Activated naive CD8-positive, alpha-beta T cell treated with anti-CD3 and anti-CD28 coated beads for 36 hours (primary cell): ENCODE measurements around the gene PRKCH. TPM values are rescaled to one million over a fixed set of nuclear protein-coding genes. Genes with fewer than 3 reads are reported as not detected.

ENCODE experiments used
- DNase-seq: peaks from one replicate; pipeline ENCODE4 v3.0.0; 2021
- H3K27ac Mint-ChIP-seq: one replicate; pipeline ENCODE4 v1.8.0; 2022; ENCODE audit warnings: mild to moderate bottlenecking, moderate library complexity, mixed read lengths
- H3K27me3 Mint-ChIP-seq: one replicate; pipeline ENCODE4 v1.8.0; 2022; ENCODE audit warnings: mild to moderate bottlenecking, mixed read lengths
- H3K36me3 Mint-ChIP-seq: one replicate; pipeline ENCODE4 v1.8.0; 2021; ENCODE audit warnings: mild to moderate bottlenecking, mixed read lengths
- H3K4me1 Mint-ChIP-seq: one replicate; pipeline ENCODE4 v1.8.0; 2021; ENCODE audit warnings: mixed read lengths
- H3K4me3 Mint-ChIP-seq: one replicate; pipeline ENCODE4 v1.8.0; 2022; ENCODE audit warnings: mild to moderate bottlenecking, moderate library complexity, mixed read lengths
- H3K9me3 Mint-ChIP-seq: one replicate; pipeline ENCODE4 v1.8.0; 2022; ENCODE audit warnings: mixed read lengths
- total RNA-seq, 2 experiments: library from RNA; stranded (reverse); gene quantifications; one replicate each; pipeline ENCODE4 v1.2.3, GENCODE V29; 2021

The PRKCH gene
- total RNA-seq, 2 experiments from 2014 or later: 176 to 177 TPM

DNA sequence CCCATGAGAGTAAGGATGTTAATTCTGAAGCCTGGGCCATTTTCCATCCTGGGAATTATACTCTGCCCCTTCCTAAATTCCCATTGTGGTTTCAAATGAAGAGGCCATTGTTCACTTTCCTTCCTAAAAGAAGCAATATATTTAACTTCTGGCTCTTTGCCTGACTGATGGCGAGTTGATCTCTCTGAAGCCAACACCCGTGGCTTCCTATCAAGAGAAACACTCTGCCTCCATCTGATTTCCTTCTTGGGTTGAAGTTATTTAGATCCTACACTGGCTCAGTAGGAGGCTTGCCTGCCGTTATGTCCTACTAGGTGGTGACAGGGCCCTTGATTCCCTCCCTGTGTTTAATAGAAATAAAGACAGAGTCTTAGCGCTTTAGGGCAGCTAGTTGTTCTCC, 97.4 kb downstream of the PRKCH start:
- Mint-ChIP-seq H3K27ac (peak overlapping the region; percentile 94), H3K27me3 (no peaks in the 10 kb centered on the region), H3K36me3 (peaks cover 52% of the 10 kb centered on the region), H3K9me3 (peaks cover 4% of the 10 kb centered on the region), H3K4me1 (peaks cover 82% of the 10 kb centered on the region), H3K4me3 (no peak overlapping the region)
- DNase-seq: no peak

DNA sequence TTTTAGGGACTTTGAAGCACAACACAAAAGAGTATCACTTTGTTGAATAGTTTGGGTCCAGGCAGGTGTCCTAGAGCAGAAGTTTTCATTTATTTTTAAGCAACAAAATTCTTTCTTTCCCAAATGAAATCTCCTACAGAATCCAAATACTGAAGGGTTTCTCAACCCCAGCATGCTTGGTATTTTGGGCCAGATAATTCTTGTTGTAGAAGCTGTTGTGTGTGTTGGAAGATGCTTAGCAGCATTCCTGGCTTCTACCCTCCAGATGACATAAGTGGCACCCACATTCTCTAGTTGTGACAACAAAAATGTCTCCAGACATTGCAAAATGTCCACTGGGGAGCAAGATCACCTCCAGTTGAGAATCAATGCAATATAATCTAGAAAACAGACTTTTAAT, 97.8 kb downstream of the PRKCH start:
- Mint-ChIP-seq H3K9me3 (peaks cover 7% of the 10 kb centered on the region), H3K27me3 (no peaks in the 10 kb centered on the region), H3K4me1 (peaks cover 87% of the 10 kb centered on the region), H3K36me3 (peaks cover 57% of the 10 kb centered on the region), H3K4me3 (no peak overlapping the region), H3K27ac (peak overlapping the region; percentile 94)
- DNase-seq: no peak

DNA sequence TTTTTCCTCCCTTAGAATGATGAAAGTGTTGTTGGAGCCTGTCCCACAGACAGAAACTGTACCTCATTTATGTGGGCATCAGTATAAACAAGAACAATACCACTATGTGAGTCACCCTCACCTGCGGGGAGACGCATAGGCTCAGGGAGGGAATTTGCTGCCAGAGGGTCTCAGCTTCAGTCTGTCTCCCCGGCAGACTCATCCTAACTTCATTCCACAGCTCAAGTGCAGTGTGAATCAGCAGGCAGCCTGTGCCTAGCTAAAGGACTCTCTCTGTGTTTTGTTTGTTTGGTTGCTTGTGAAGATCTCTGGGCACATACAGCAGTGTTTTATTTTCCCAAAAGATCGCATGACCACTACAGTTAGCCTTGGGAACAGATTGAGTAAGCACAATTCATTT, 98.9 kb downstream of the PRKCH start:
- DNase-seq: peak; percentile 41
- Mint-ChIP-seq H3K4me1 (peaks cover 92% of the 10 kb centered on the region), H3K9me3 (peaks cover 13% of the 10 kb centered on the region), H3K36me3 (peaks cover 68% of the 10 kb centered on the region), H3K27me3 (no peaks in the 10 kb centered on the region), H3K4me3 (peak overlapping the region; percentile 46), H3K27ac (peak overlapping the region; percentile 94)

DNA sequence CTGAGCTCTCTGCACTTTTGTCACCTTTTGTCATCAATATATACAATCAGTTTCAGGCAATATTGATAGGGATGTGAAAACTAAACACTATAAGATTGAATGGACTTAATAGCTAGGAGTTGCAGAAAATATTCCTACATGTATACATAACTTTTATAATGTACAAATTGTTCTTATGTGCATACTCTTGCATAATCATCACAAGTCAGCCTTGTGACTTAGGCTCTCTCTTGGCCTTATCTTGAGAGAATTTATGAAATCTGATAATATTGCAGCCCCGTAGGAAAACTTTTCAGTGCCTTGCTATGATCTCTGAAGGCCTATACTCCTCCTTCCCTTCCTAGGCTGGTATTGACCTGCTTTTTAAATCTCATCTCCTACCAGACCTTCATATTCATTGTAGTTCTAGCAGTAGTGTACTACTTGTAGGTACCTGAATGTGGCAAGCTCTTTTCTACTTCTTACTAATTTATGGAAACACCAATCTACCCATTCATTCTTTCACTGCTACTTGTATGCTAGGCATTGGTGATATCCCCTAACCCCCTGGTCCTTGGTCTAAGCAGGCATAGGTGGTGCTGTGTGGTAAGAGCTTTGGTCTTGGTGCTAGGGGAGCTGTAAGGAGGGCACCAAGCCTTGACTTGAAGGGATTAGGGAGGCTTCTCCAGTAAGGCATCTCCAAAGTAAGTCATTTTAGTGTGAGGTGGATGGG, 100.0 kb downstream of the PRKCH start:
- Mint-ChIP-seq H3K9me3 (peaks cover 22% of the 10 kb centered on the region), H3K36me3 (peaks cover 70% of the 10 kb centered on the region), H3K4me1 (peaks cover 93% of the 10 kb centered on the region), H3K27me3 (no peaks in the 10 kb centered on the region), H3K27ac (peak overlapping the region; percentile 94), H3K4me3 (no peak overlapping the region)
- DNase-seq: no peak

DNA sequence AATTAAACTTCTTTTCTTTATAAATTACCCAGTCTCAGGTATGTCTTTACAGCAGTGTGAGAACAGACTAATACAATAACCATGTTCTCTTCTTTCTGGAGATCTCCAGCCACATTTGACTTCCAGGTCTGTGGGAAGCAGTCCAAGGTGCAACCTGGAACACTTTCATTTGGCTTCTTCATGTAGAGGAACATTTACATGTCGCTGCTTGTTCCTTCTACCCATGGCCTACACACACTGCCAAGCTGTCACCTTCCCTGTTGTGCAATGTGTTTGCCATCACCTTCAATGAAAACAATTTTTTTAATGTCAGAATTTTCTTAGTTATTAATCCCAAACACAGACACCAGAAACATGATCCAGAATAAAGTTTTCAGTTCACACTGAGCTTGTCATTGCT, 104.7 kb downstream of the PRKCH start:
- H3K27ac Mint-ChIP-seq: peak overlapping the region; percentile 78
- H3K36me3 Mint-ChIP-seq: peaks cover 68% of the 10 kb centered on the region
- H3K4me1 Mint-ChIP-seq: peaks cover 87% of the 10 kb centered on the region
- DNase-seq: no peak
- H3K4me3 Mint-ChIP-seq: no peak overlapping the region
- peaks cover 25% of the 10 kb centered on the region for H3K9me3 Mint-ChIP-seq
- no peaks in the 10 kb centered on the region for H3K27me3 Mint-ChIP-seq

DNA sequence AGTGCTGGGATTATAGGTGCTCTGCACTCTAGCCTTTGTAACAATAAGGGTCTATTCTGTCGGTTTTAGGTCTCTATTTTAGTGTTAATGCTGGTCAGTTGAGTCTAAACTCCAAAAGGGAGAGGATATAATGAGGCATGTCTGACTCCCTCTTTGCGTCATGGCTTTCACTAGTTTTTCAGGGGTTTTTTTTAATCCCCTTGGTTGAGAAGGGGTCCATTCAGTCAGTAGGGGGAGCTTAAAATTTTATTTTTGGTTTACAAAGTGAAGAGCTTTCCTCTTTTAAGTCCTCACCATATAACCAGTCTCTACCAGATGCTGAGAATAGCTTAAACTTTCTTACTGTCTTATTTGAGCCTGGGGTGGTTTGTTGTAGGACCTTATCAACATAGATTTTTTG, 106.9 kb downstream of the PRKCH start:
- Mint-ChIP-seq H3K4me3 (no peak overlapping the region), H3K27ac (peak overlapping the region; percentile 83), H3K4me1 (peaks cover 84% of the 10 kb centered on the region), H3K36me3 (peaks cover 63% of the 10 kb centered on the region), H3K27me3 (no peaks in the 10 kb centered on the region), H3K9me3 (peaks cover 27% of the 10 kb centered on the region)
- no peak for DNase-seq

DNA sequence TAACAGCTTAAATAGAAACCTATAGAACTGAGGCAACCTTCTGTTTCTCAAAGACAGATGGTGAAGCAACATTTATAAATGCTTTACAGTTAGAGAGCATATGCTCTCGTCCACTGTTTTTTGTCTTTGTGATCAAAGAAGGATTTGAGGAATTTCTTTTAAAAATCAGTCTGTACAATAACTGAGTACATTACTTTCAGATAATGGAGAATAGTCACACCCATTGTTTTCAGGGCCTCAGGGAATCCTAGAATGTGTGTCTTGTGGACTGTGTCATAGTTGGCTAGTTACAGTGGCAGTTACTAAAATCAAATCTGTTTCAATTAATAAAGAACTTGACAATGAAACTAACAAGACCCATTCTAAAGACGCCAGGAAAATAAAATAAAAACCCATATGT, 107.9 kb downstream of the PRKCH start:
- Mint-ChIP-seq H3K36me3 (peaks cover 60% of the 10 kb centered on the region), H3K4me3 (no peak overlapping the region), H3K27ac (peak overlapping the region; percentile 82), H3K9me3 (peaks cover 20% of the 10 kb centered on the region), H3K4me1 (peaks cover 84% of the 10 kb centered on the region), H3K27me3 (no peaks in the 10 kb centered on the region)
- no peak for DNase-seq

DNA sequence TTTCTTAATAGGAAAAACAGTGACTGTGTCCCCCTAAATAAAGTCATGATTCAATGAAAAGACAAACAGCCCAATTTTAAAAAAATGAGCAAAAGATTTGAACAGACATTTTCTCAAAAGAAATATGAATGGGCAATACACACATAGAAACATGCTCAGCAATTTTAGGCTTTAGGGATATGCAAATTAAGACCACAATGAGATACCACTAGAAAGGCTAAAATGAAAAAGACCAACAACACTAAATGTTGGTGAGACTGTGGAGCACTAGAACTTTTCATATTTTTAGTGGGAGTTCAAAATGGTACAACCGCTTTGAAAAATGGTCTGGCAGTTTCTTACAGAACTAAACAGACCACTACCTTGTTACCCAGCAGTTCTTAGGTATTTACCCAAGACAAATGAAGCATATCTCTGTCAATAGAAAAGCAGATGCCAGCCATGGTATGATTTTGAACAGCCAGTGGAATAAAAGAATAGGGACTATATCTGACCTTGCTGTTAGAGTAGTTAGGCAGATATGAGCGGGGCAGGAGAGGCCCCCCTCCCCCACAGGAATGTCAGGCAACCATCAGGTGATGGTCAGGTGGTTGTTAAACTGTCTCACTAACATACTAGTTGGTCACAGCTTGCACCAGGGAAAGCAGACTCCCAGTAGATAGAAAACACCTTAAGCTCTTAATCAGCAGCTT, 108.8 kb downstream of the PRKCH start:
- H3K36me3 Mint-ChIP-seq: peaks cover 60% of the 10 kb centered on the region

DNA sequence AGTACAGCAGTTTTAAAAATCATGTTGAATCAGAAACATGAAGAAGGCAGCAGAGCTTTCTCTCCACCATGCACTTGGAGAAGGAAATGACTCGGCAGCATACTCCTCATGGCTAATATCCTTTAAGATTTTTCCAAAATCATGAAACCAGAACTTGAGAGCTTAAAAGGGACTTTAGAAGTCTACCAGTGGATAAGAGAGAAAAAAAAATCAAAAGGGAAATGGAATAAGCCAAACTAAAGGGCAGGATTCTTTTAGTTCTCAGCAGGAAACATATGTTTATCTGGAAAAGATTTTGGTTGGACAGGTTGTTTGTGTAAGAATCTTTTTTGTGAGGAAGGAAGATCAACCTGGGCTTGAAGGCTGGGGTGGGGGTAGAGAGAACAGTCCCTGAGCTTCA, 111.8 kb downstream of the PRKCH start:
- Mint-ChIP-seq H3K36me3 (peaks cover 54% of the 10 kb centered on the region), H3K27me3 (no peaks in the 10 kb centered on the region), H3K4me1 (peaks cover 91% of the 10 kb centered on the region), H3K9me3 (peaks cover 9% of the 10 kb centered on the region), H3K27ac (peak overlapping the region; percentile 85), H3K4me3 (peak overlapping the region; percentile 24)
- DNase-seq: no peak

More for the DNA sequence above, 108.8 kb downstream of the PRKCH start:
- Mint-ChIP-seq H3K4me3 (no peak overlapping the region), H3K4me1 (peaks cover 90% of the 10 kb centered on the region), H3K27ac (peak overlapping the region; percentile 72), H3K27me3 (no peaks in the 10 kb centered on the region), H3K9me3 (peaks cover 18% of the 10 kb centered on the region)
- DNase-seq: no peak

DNA sequence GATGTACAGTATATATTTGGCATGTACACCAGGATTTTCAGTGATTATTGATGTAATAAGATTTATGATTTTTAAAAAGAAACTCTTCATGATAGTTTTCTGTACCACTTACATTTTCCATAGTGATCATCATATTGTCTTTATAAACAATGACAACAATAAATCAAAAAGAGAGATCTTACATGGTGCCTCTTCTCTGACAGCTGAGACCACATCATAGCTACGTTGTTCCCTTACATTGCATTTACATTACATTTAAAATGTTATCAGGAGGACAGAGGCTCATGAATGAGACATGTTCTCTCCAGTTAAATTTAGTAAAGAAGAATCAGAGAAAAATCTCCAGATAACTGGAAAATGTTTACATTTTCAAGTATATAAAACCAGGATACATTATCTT, 112.4 kb downstream of the PRKCH start:
- no peaks in the 10 kb centered on the region for H3K27me3 Mint-ChIP-seq
- peaks cover 91% of the 10 kb centered on the region for H3K4me1 Mint-ChIP-seq
- no peak for DNase-seq
- H3K27ac Mint-ChIP-seq: peak overlapping the region; percentile 85
- peaks cover 9% of the 10 kb centered on the region for H3K9me3 Mint-ChIP-seq
- peaks cover 59% of the 10 kb centered on the region for H3K36me3 Mint-ChIP-seq
- H3K4me3 Mint-ChIP-seq: no peak overlapping the region

DNA sequence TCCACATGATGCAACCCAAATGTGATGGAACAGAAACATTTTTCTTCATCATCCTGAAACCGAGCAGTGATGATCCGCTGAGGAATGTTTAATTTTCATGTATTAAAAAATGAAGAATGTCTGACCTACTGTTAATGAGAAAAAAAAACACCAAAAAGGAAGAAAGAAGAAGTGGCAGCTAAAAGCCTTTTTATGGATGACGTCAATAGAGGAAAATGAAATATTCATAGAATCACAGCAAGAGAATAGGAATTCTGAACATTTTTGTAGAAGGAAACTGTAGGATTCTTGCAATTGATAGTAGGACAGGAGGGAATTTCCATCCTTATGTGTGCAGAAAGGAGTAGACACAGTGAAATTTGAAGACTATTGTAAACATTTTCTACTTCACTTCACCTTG, 112.9 kb downstream of the PRKCH start:
- Mint-ChIP-seq H3K36me3 (peaks cover 58% of the 10 kb centered on the region), H3K4me1 (peaks cover 91% of the 10 kb centered on the region), H3K9me3 (peaks cover 9% of the 10 kb centered on the region), H3K4me3 (peak overlapping the region; percentile 5), H3K27ac (peak overlapping the region; percentile 85), H3K27me3 (no peaks in the 10 kb centered on the region)
- no peak for DNase-seq

DNA sequence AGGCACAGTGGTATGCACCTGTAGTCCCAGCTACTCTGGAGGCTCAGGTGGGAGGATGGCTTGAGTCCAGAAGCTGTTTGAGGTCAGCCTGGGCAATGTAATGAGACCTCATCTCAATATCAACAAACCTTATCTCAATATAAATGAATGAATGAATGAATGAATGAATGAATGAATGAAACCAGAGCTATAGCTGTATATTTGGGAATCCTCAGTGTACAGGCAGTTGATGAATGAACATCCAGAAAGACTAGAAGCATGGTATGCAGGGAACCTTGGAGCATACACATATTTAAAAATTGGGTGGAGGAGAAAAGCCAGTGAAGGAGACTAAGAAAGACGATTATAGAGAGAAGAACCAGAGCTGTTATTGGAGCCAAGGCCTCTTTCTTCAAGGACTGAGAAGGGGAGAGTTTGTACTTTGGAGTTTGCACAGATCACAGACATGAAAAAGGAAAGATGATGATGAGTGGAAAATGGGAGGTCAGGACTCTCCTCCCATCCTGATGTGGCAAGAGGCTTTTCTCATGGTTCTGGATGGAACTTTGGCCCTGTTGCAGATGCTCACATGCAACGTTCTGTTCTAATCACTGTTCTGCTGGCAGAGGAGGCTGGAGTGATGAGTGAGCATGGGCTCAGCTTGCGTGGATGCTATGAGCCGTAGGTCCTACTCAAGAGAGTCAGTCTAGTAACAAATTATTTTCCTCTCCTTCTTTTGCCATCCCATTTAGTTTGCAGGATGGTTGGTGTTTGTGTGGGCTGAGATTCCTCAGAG, 114.4 kb downstream of the PRKCH start:
- no peaks in the 10 kb centered on the region for H3K27me3 Mint-ChIP-seq
- no peak for DNase-seq
- H3K36me3 Mint-ChIP-seq: peaks cover 60% of the 10 kb centered on the region
- peaks cover 93% of the 10 kb centered on the region for H3K4me1 Mint-ChIP-seq
- no peak overlapping the region for H3K4me3 Mint-ChIP-seq
- peak overlapping the region; percentile 85 for H3K27ac Mint-ChIP-seq
- H3K9me3 Mint-ChIP-seq: peaks cover 9% of the 10 kb centered on the region

DNA sequence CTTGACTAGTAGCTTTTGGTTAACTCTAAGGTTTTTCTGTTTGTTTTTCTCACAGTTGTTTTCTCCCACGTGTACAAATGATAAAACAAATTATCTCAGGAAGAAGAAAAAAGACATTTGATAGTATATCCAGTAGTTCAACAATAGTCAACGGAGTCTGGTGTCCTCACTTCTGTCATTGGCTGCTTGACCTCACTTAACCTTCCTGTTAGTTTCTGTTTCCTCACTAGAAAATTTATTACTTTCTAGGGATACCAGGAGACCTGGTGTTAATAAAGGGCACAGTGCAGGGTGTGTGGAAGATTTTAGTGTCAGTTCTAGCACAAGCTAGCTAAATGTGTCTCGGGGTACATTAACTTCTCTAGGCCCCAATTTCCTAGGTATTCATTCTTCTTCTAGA, 116.0 kb downstream of the PRKCH start:
- Mint-ChIP-seq H3K4me1 (peaks cover 89% of the 10 kb centered on the region), H3K9me3 (peaks cover 2% of the 10 kb centered on the region), H3K36me3 (peaks cover 51% of the 10 kb centered on the region), H3K4me3 (peak overlapping the region; percentile 27), H3K27ac (peak overlapping the region; percentile 96), H3K27me3 (no peaks in the 10 kb centered on the region)
- no peak for DNase-seq

DNA sequence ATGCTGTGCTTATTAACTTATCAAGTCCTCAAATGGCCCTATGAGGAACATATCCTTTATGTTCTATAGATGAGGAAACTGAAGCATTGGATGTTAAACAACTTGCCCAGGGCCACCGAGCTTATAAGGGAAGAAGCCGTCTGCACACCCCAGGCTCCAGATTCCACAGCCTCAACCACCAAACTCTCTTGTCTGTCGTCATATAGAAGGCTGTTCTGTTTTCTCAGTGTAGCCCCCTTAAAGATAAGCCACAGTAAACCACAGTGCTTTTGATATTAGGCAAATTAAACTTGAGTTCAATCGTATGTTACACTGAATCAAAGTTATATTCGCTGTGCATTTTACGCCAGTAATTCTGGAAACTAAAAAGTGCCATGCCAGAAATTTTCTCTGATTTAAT, 116.7 kb downstream of the PRKCH start:
- Mint-ChIP-seq H3K4me3 (peak overlapping the region; percentile 72), H3K36me3 (peaks cover 50% of the 10 kb centered on the region)

DNA sequence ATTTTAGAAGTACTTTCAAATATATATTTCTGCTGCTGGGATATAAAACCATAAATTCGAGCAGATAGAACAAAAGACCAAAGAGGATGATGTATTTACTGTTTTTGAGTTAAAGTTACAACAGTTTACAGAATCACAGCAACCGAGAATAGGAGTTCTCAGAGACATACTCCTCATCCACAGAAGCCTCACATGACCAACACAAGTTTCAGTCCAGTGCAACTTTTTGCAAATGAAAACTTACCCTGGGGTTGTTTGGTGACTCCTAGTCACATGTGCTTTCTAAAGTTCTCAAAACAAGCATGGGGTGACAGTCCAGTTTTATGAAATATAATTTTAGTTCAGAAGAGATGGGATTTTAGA, 117.1 kb downstream of the PRKCH start:
- peaks cover 89% of the 10 kb centered on the region for H3K4me1 Mint-ChIP-seq
- H3K4me3 Mint-ChIP-seq: peak overlapping the region; percentile 72
- no peaks in the 10 kb centered on the region for H3K27me3 Mint-ChIP-seq
- peak overlapping the region; percentile 96 for H3K27ac Mint-ChIP-seq
- H3K9me3 Mint-ChIP-seq: peaks cover 2% of the 10 kb centered on the region
- peaks cover 50% of the 10 kb centered on the region for H3K36me3 Mint-ChIP-seq
- DNase-seq: no peak

More for the DNA sequence above, 116.7 kb downstream of the PRKCH start:
- Mint-ChIP-seq H3K27me3 (no peaks in the 10 kb centered on the region), H3K9me3 (peaks cover 2% of the 10 kb centered on the region), H3K27ac (peak overlapping the region; percentile 96), H3K4me1 (peaks cover 89% of the 10 kb centered on the region)
- no peak for DNase-seq
